ENCODE results near the gene DNER.
"Not testable (repeated sequence)": the region's sequence is repeated elsewhere in the genome, so short reads cannot be mapped to it uniquely, and the experiment has no call there.

Gene DNER

DNA sequence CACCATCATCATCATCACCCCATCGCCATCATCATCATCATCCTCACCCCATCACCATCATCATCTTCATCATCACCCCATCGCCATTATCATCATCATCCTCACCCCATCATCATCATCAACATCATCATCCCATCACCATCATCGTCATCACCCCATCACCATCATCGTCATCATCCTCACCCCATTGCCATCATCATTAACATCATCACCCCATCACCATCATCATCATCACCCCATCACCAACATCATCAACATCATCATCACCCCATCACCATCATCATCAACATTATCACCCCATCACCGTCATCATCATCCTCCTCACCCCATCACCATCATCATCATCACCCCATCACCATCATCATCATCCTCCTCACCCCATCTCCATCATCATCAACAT is 151.0 kb downstream of the DNER start:
- no peak for FAIRE-seq

DNA sequence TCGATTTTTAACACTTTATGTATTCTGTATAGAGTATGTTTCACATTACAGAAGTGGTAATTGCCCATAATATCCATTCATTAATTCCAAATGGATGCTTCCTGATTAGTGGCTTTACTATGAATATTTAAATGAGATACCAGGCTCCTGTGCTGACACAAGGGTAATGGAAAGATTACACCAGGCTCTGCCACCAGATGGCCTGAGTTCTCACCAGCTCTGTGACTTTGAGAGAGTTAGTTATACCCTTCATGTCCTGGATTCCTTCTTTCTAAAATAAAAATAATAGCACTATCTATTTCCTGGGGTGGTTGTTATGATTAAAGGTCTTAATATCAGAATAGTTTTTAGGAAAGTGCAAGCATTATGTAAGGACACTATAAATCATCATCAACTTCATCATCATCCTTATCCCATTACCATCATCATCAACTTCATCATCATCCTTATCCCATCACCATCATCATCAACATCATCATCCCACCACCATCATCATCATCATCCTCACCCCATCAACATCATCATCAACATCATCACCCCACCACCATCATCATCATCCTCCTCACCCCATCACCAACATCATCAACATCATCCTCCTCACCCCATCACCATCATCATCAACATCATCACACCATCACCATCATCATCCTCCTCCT is 151.8 kb downstream of the DNER start:
- no peak for FAIRE-seq

DNA sequence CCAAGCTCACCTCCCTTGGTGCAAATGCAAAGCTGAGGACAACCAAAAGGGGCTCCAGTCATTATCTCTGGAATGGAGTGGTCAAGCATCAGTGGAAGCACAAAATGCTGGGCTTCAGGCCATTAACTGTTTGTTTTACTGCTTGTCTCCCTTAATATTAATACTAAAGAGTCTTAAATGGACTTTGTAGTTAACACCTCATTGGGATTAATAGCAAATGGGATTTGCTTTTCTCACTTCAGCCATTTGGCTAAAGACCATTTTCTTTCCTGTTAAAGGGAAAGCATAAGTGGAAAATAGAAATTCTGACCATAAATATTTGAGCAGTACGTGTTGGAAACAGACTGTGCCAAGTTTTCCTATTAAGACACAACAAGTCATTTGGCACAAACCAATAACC is 154.4 kb downstream of the DNER start:
- no peak for FAIRE-seq

DNA sequence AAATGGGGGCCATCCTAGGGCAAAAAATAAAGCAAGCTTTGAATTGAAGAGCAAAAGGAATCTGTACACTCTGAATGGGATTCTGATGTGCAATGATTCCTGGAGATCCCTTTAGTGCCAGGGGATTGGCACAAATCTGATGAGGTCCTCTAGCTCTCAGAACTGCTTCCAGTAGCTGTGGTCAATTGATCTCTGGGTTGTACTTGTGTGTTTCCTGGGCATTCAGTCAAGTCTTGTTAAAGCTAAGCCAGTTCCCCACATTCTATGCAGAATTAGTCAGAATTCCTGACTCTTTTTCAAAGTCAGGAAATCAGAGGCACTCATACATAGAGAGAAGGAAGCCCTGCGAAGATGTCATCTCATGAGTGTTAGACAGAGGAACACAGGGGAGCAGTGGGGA is 161.3 kb downstream of the DNER start:
- FAIRE-seq: no peak

DNA sequence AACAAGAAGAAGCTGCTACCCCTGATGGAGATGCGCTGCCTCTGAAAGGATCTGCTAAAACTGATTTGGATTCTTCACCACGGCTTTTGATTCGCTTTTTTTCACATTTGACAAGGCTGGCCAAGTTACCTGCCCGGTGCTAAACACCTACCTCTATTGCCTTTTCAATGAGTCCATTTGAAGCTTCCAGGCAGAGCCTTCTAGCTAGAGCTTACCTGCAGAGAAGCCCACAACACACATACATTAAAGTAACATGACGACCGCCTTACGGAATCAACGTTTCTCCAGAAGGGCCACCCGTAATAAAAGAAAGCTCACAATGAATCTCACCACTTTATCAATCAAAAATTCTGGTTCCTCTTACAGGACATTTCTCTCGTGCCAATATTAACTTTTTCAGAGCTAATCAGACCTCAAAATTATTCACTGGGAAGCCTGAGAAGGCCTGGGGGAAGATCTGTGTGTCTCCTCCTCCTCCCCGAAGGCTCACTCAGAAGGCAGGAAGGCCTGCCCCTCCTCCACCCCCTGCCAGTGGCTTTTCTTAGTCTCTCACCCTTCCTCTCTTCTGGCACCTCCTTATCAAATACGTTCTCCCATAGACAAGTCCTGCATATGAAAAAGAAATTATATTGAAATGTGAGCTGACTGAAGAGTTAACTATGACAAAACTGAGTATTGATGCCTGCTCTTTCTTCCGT is 171.0 kb downstream of the DNER start:
- no peak for FAIRE-seq

DNA sequence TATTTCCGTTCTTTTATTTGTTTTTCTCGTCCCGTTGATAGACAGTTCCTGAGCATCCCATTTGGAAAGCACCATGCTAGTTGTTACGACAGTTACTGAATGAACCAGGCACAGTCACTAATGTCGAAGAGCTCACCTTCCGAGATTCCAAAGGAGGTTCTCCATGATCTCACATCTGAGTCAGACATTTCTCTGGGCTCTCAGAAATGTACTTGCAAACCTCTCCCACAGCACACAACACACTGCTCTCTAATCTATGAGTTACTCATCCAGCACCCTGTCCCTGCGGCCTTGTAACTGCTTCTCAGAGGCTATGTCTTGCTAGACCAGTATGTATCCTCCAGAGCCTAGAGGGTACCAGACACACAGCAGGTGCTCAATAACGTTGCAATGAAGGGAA is 174.7 kb downstream of the DNER start:
- FAIRE-seq: no peak

DNA sequence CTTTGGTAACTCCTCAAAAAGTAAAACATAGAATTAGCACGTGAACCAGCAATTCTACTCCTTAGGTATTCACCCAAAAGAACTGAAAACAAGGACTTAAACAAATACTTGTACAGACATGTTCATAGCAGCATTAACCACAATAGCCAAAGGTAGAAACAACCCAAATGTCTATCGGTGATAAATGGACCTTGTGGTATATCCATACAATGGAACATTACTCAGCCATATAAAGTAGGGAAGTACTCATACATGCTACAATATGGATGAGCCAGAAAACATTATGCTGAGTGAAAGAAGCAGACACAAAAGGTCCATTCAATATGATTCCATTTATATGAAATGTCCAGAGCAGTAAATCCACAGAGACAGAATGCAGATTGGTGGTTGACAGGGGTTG is 182.8 kb downstream of the DNER start:
- no peak for FAIRE-seq

DNA sequence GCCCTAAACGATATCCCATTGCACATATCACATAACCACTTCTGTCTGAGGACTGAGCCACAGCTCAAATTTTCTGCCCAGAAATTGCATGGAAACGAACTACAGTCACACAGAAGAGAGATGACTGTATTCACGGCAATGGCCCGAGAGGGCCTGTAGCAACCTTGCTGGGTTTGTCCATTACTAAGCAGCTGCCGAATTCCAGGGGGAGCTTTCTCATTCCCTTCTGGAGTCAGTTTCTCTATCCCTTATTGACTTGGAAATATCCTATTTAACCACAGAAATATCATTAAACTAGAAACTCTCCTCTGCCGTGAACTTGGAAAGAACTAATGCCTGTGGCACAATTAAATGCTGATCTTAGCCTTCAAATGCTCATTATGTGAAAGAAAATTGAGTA is 183.9 kb downstream of the DNER start:
- FAIRE-seq: no peak

DNA sequence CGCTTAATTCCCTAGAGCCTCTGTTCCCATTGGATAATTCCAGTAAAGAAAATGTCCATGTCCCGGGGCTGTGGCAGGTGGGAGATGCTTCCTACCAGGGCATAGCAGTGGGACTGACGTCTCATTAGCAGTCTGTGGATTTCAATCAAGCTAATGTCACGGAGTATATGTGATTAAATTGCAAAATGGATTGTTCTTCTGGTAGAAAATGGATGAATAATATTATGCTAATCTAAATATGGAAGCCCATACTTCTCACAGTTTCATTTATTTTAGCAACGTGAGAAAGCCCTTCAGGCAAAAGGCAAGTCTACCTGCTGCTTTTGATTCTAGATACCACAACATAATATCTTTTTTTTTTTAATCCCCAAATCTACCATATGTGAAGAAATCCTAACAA is 185.5 kb downstream of the DNER start:
- FAIRE-seq: no peak

DNA sequence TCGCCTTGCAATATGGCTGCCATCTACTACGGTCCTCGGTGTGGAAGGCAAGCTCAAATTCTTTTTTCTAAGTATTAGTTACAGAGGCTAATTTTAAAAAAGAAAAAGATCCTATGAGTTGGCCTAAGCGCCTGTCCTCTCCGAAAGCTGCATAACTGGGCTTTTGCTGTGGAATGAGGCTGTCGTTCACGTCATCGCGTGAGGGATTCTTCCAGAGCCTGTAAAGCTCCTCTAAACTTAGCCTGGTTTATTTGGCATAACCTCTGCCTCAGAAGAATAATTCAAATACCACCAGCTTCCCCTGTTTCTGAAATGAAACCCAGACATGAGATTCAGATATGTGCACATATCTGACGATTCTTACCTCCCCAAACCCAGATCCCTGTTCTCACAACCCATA is 187.4 kb downstream of the DNER start:
- no peak for FAIRE-seq

DNA sequence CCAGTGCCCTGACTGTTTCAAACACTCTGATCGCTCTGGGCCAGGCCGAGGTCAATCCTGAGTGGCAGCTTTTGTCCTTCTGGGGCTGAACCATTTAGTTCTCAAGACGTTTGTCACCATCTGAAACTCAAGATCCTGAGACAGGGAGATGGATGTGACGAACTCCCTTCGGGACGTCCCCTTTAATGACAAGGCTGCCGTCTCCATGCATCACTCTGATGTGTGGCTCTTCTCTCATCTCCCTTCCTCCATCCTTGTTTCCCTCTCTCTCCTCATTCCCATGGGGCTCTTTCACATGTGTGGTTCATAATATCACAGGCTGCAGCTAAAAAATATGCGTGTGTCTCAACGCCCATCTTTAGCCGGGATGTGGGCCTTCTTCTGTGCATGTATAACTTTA is 189.6 kb downstream of the DNER start:
- FAIRE-seq: no peak

DNA sequence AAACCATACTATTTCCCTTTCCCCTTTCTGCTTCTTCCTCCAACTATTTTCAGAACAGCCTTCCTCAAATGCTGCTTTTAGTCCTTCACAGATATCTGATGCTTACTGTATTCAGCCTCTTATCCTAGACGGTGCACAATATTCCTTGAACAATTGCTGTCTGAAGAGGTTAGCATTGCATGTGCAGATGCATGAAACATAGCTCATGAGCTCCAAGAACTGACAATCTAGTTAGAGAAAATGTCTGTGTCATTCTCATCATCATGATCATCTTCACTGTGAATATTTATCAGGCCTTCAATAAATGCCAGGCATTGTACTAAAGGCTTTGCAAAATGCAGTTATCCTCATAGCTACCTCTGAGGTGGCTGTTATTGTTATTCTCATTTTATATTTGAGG is 190.7 kb downstream of the DNER start:
- FAIRE-seq: no peak

DNA sequence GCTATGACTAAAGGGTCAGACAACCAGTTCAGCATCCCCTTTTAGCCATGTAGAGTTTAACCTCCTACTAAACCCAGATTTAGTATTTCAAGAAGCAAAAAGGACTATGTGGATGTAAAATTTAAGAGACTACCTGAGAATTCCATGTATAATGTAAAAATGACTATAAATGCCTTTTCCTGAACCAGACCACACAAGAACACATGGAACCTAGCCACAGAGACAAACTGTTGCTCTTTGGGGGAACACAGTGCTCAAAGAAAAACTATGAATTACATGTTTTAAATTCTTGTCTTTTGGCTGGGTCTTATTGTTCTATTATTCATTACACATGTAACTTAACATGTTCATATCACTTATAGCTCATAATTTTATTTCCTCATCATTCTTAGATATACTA is 192.8 kb downstream of the DNER start:
- no peak for FAIRE-seq

DNA sequence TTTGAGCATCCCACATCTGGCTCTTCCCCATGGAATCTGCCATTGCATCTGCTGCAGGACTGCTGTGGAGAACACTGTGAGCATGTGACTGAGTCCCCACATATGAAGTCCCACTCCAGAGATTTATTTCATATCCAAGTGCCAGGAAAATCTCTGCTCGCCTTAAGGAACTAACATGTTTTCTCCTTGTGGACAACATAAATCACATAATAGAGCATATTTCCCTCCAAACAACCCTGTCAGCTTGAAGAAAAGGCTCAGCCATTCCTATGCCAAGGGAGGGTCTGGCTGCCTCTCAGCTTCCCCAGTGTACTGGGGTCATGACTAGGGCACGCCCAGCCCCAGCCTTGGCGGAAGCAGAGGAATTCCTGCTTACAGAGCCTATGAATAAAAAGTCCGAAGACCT is 193.7 kb downstream of the DNER start:
- FAIRE-seq: no peak

DNA sequence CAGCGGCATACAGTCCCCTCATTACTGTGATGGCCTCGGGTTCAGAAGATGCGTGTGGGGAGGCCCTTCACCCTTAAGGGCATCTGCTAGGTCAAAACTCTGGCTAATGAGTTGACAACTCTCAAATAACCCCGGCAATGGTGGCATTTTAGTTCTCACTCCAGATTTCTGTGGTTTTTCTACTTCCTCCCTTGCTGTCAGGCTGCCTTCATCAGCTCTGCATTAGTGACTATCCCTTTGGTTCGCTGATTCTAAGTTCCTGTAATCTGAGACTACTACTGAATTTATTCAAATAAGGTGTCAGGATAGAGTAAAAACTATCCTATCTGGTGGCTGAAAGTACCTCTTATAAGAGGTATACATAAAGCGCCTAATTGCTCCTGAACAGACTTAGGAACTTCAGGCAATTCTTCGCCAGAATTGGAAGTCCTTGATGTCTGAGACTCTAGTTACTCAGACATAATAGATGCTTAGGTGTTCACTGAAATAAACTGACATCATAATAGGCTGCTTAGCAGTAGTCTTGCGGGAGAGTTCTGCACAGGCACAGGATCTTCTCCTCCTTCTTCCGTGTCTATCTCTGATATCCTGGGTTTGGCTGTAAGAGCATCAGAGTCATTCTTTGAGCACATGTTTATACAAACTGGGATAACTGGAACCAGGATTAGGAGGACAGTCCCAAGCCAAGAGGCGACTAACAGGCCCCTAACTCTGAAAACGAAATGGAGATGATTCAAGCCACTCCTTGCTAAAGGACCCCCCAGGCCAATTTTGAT is 194.5 kb downstream of the DNER start:
- FAIRE-seq: no peak

DNA sequence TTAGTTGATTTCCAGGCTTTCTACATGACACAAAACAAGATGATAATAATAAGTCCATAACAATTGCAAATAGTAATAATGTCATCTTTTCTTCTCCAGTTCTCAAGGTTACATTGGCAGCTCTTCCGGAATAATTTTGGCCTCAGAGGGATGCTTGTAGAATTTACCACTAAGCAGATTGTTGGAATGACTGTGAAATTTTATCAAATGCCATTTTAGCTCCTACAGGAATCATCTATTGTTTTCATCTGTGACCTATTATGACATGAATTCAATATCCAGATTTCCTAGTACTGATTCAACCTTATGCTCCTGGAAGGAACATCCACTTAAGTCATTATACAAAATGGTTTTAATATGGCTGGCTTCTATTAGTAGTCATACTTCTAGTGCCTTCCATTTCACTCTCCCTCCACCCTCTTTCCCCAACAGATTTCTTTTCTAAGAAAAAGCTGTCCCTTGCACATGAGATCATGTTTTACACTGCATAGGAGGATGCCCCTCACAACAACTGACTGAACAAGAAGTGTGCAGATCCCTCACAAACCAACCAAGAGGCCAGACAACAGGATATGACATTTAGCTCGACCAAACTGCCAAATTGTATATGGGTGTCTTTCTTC is 200.0 kb downstream of the DNER start:
- no peak for FAIRE-seq

DNA sequence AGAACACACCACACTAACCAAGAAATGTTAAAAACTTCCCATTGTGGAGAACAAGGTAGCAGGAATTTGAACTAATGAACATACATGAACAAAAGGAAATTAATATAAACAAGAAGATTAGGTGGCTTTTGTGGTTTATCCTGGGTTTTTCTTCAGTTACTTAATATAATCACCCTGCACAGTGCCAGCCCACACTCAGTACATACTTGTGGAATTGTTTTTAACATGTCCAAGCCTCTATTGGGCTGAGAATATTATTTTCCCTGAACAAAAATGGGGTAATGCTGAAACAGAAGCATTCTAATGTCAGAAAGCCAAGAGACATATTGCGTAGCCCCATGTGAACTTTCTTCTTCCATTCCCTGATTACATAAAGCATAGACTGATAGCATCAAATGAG is 202.8 kb downstream of the DNER start:
- no peak for FAIRE-seq

DNA sequence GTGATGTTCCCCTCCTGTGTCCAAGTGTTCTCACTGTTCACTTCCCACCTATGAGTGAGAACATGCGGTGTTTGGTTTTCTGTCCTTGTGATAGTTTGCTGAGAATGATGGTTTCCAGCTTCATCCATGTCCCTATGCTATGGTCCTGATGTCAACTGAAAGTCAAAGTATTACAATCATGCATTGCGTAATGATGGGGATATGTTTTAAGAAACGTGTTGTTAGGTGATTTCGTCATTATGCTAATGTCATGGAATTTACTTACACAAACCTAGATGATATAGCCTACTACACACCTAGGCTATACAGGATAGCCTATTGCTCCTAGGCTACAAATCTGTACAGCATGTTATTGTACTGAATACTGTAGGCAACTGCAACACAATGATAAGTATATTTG is 207.7 kb downstream of the DNER start:
- FAIRE-seq: not testable (repeated sequence)

DNA sequence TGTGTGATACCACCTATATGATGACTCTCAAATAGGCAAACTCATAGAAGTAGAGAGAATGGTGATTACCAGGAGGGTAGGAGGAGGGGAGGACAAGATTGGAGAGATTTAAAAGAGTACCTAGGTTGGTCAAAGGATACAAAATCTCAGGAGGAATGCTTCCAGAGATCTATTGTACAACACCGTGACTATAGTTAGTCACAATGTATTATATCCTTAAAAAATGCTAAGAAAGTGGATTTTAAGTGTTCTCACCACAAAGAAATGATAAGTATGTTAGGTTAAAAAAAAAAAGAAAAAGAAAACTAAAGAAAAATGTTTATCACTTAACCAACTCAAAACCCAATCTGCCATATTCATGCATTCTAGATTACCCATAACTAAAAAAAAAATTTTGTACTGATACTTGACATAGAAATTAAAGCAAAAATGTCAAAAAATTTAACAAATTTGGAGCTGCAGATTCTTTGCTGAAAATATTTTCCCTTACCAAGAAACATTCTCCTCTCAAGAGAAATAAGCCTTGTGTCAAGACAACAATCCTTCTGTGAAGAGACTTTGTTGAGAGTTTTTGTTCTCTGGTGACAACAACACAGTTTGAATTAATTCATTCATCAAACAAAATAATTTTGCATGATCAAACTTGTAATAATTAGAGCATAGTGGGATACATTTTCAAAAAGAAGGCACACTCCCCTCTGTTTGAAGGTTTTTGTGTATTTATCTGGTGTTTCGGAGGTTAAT is 213.1 kb downstream of the DNER start:
- no peak for FAIRE-seq

DNA sequence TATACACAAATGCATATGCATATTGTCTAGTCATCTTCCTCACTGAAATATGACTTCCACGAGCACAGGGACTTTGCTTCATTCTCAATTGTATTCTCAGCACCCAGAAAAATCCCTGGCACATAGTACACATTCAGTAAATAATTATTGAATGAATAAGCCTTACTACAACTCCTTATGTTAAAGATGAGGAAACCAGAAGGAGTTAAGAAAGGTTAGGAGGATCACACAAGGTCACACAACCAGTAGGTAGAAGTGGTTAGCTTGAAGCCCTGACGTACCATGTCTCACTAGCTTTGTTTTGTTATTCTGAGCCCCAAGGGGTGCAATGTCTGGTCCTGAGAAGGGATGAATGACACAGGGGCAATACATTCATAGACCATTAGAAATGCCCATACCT is 222.3 kb downstream of the DNER start:
- no peak for FAIRE-seq

DNA sequence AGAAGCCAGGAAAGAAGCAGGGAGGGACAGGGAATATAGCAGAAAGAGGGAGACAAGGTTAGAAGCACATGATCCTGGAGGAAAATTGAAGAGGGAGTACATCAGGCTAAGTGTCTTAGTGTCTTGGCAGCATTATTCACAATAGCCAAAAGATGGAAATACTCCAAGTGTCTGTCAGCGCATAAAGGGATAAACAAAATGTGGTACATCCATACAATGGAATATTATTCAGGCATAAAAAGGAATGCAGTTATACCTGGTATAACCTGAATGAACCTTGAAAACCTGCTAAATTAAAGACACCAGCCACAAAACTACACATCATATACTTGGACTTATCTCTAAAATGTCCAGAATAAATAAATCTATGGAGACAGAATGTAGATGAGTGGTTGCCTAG is 224.2 kb downstream of the DNER start:
- FAIRE-seq: no peak

DNA sequence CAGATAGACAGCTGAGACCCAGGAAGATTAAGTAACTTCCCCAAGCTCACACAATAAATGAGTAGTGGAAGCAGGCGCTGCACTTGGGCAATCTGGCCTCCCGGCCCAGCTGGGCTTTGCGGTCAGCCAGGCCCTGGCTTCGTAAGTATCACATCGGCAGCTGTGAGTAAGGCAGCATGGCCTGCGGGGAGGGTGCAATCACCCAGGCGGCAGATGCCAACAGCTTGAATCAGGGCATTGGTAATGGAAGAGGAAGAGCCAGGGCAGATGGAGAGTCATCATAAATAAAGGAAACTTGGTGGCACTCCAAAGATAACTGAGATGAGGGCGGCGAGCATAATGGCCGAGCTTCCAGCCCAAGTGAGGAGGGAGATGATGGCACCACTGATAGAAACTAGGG is 225.3 kb downstream of the DNER start:
- FAIRE-seq: no peak

DNA sequence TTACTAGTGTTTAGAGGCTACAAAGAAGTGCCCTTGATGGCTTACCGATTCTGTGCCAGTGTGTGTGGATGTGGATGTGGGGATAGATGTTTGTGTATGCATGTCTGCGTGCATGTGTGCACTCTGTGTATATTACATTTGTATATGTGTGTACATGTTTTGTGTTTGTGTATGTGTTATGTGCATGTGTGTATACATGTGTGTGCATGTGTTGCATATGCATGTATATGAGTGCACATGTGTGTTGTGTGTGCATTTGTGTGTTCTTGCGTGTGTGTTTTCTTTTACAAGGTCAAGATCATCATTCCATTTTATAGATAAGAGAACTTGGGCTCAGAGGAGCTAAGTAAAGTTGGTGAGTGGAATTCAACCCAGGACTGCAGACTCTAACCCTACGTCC is 226.1 kb downstream of the DNER start:
- no peak for FAIRE-seq
